ENCODE measurements around the gene AFAP1L2.

DNA sequence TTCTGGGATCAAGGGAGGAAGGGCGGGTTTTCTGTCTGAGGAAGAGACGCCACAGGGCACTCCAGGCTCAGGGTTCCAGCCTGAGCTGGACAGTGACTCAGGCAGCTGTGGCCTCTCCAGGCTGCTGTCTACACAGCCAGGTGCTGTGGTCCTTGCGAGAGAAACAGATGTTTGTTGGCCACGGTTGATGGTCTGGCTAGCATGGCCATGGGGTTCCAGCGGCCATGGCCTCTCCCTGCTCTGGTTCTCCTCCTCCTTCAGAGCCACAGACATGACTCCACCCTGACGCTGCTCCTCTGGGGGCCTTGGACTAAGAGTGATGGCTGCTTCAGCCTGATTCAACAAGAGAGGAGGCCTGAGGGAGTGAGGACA lies 75.9 kb downstream of the AFAP1L2 start:
- TF ChIP-seq POLR2A (IDR thresholded peaks at IDR 0.05; ENCODE audit: low read depth, low read length) = no peak
- no peak for TF ChIP-seq POLR2AphosphoS5 (IDR thresholded peaks at IDR 0.05; ENCODE audit: low read depth, low read length)
- TF ChIP-seq TAF1 (IDR thresholded peaks at IDR 0.05; ENCODE audit: borderline replicate concordance, low read depth, low read length) = no peak
